GM21423 (cell line): ENCODE data around the gene PRKCE.

Experiments
- ATAC-seq: cut with Tn5 transposase; IDR thresholded peaks from one replicate; pipeline ENCODE4 v1.9.1; 2021; ENCODE audit warnings: mild to moderate bottlenecking, moderate library complexity; ENCODE audit not compliant: unreplicated experiment

The PRKCE gene

GRCh38 chr2:46023165-46023854, 371.8 kb downstream of the PRKCE start:
- no peak for ATAC-seq

DNA sequence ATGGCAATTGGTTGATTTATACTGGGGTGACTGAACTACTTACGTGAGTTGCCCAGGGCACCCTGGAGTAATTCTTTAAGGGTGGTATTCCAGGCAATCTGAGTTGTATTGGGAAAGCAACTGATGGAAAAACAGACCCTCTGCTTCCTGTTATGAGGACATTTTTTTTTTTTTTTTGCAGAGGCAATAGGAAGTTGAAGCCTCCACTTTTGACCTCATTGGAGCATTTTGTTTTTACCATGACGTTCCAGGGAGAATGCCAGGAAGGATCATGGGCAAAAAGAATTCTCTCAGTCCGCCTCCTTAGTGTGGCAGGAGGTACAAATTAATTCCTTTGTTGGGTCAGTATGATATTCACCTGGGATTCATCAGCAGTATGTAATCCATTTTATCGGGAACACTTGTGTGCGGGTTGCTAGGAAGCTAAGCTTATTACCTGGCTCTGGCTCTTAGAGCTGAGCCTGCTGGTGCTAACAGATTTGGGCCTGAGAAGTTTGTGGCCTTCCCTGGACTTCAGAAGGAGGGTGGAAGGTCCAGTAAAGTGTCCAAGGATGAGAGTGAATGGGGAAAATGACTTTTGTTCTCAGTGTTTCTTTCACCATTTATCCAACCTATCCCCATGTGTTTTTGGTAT, 372.8 kb downstream of the PRKCE start:
- ATAC-seq = no peak

DNA sequence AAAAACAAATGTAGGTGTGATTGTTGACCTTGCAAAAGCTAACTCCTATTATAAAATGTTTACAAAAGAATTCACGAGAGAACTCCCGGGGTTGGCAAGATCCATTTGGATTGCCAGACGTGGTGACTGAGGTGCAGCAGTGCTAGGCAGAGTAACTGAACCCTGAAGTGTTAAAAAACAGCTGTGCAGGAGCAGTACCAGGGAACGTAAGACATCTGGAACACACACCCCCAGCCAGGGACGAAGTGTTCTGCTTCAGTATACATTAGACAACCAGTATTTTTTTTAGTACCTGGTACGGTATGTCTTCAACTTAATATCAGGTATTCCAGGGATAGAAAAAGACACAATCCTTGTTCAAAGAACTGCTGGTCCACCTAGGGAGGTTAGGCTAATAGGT, 373.6 kb downstream of the PRKCE start:
- no peak for ATAC-seq

DNA sequence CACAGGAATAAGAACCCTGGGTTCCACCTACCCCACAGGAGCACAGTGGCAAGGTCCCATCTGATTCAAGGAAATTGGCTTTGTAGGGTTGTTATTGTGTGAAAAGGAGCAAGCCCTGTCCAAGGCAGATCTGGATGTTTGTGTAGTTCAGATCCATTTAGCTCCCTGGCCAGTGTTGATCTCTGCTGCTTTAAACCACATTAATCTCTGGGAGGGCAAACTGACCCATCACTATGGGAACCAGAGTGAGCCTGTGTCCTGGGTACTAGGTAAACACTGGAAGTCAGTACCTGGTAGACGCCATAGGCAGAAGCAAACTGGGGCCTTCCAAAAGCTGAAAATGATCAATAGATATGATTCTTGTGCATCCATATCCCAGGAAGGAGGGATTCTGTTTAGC, 374.2 kb downstream of the PRKCE start:
- no peak for ATAC-seq

DNA sequence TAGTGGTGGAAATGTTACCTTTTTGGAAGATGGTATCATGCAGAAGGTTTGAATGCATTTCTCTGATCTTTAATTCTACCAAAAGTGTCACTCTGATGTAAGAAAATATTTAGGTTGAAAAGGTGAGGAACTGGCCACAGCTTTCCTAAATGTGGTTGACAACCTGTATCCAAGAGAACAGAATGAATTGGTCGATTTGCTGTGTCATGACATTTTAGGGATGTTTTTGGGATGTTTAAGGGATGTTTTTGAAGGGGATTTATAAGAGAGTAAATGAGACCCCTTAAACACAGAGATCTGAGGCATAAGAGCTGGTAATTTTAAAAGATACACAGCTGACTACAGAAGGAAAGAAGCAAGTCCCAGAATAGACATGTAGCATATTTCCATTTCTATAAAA, 375.0 kb downstream of the PRKCE start:
- ATAC-seq = no peak

DNA sequence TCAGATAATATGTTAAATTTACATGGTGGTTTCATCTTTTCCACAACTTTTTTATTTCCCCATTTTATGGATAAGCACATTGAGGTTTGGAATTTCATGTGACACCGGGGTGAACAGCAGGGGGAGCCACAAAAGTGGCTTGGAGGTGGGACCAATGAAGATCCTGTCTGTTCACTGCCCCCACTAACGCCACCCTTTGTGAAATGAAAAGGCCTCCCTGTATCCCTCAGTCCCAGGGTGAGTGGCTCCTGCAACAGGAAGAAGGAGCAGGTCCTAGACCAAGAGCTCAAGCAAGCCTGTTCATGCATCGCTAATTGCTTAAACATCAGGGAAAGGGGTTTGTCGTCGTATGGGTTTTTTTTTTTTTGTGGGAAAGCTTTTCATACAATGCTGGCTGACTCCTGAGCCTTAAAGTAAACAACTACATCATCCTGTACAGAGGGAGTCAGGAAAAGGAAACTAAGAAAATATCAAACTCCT, 377.9 kb downstream of the PRKCE start:
- ATAC-seq = no peak

- no peak for ATAC-seq
Measured at GRCh38 chr2:46030330-46030729, 378.9 kb downstream of the PRKCE start.

DNA sequence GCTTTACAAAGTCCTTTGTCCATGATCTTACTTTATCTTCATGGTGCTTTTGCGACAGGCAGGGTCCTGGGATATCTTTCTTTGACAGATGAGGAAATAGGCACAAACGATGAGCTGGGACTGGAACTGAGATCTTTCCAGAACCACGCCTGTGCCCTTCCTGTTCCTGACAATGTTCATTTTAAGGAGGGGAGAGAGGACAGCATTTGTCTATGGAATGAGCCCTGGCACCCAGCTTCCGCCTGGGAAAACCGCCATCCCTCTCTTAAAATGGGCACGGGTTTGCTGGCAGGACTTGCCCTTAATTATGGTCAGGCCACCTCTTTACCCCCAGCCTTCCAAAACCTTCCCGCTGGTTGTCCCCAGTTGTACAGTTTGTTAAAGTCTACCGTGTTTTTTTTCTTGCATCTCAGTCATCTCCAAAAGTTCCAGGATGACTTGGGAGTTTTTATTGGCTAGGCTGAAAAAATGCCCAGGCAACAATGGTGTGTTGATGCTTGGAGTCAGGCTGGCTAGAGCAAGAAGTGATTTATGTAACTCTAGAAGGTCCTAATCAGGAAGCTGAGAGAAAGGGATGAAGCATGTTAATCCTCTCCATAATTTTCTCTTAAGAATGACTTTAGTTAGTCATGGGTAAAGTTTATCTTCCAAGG, 380.8 kb downstream of the PRKCE start:
- ATAC-seq = no peak

DNA sequence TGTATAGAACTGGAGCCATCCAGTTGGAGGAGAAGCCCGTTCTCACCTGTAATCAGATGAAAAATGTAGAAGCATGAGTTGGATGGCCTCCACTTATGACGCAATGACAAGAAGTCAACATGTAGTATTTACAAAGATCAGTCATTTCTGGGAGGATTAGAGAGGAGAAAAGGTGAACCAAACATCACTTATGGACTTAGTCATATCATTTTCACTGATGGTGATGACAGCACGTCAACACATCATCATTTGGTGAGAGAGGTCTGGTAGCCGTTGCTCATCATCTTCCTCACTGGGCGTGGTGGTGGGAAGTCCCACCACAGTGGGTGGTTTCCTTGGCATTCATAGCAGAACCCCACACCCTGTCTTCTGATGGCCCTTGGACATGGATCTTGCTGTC, 381.5 kb downstream of the PRKCE start:
- no peak for ATAC-seq

DNA sequence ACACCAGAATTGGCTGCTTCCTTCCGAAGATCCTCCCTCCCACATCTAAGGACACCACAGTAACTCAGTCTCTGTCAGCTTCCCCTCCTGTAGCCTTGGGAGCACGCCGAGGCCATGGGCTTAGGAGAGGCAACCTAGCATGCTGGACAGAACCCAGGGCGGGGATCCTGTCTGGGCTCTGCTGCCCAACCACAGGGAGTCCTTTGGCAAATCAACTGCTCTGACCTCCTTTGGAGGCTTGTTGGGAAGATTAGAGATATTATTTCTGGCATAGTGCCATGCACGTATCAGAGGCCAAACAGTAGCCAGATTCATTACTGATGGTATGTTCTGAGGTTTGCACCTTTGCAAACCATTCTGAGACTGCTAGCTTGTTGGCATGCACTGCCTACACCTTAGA, 383.1 kb downstream of the PRKCE start:
- no peak for ATAC-seq

GRCh38 chr2:46036929-46037328, 385.5 kb downstream of the PRKCE start:
- no peak for ATAC-seq

DNA sequence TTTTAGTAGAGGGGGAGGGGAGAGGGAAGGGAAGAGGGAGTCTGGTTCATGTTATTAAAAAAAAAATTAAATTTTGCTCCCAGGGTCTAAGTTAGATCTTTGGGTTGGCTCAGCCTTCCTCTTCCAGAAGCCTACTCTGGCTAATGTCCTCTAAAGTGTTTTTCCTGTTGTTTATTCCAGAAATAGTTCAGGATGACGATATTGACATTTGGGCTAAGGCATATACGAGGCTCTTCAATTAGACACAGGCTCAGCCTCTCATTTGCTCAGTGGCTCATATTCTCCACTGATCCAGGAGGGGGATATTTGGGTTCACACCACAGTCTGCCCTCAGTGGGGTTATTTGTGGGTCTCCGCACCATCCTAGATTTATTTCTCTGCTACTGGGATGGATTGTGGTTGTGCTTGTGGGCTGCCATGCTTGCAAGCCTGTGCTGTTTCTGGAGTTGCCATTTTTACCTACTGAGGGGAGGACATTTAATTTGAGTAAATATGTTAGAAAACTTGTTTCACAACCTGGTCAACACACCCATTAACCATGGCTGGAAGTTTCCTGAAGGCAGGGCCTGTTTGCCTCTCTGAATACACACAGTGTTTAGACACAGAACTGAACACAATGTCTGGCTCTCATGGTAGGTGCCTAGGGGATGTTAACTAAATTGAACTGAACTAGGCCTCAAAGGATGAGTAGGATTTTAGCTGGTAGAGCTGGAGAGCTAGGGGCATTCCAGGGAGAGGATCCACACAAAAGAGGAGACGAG, 388.2 kb downstream of the PRKCE start:
- ATAC-seq = no peak

DNA sequence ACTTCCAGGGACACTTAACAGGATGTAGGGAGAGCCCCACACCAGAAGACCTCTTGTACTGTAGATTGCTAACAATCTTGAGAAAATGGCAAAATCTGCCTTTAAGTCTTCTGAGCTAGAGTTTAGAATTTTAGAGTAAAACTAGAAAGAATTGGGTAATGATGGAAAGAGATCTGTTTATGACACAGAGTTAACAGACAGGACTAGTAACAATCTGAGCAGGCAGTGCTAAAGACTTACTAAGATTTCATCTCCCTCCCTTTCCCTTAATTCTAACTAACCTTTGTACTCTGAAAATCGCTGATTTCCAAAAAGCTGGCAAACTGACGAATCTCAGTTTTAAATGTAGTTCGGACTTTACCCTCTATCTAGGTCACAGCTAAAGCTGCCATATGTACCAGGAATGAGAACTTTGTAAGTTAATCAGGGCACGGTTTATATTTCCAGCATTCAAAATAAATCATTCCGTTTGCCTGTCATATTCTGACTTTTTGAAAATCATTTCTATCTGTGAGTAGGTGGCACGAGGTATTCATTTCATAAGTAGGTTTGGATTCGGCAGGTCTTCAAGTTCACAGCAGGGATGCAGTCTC, 389.2 kb downstream of the PRKCE start:
- ATAC-seq = no peak

- no peak for ATAC-seq
Measured at GRCh38 chr2:46041434-46041833, 390.0 kb downstream of the PRKCE start.

DNA sequence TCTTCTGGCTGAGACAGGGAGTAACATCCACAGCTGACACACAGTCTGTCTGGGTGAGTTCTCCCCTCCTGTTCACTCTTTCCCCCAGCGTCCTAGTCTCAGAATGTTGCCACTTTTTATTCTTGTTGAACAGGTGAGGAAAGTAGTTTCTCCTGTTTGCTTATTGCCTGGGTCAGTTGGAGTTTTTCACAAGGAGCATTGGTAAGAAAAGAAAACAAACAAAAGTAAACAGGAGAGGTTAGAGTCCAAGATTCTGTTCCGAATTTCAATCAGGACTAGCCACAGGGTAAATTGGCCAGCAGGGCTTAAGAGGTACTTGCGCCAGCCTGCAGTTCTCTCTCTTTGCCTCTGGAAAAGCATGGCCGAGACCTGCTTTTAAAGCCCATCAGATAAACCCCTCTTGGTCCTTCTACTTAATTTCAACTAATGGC, 390.7 kb downstream of the PRKCE start:
- no peak for ATAC-seq

DNA sequence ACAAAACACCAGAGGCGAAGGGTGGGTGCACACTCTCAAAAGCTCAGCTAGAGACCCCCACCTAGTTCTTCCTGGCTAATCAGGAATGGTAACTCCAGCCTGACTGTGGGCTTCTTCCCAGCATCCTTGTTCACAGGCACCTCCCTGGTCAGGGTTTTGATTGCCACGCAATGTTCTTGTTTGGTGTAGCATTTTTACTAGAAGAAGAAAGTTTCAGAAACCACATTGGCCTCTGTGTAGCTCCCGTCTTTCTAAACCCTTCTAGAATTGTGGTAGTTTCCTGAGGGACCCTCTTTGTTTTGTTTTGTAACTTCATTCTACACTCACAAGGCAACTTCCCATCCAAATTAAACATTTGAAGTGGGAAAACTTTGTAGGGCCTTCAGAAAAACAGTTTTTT, 391.2 kb downstream of the PRKCE start:
- no peak for ATAC-seq

DNA sequence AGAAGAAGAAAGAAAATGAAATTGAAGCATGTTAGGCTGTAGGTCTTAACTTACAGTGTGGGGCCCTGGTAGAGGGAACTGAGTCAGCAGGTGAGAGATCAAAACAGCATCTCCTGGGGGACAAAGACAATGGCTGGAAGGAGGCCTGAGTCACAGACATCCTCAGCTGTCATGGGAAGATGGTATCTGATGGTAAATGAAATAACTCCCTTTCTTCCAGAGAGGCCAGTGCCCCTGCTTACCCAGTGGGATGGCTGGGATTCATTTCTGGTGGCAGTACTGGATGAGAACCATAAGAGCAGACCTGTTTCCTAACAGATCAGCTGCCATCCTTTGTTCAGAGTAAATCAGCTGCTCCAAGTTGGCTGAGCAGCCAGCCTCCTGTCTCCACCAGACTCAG, 394.4 kb downstream of the PRKCE start:
- no peak for ATAC-seq

DNA sequence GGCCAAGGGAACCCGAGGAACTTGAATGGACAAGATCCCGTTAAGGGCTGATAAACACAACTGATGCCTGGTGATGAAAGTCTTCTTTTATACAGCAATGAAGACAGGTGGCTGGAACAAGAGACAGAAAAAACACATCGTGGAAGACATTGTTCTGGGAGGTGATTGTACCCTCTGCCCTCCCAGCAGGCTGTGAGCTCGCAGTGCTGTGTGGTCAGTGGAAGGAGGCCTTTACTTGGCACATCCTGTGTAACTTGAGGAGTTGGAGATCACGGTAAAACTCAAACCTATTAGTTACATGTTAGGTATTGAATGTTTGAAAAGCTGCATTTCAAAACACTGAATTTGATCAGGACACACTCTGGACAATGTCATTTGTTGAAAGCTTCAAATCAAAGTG, 395.8 kb downstream of the PRKCE start:
- no peak for ATAC-seq

DNA sequence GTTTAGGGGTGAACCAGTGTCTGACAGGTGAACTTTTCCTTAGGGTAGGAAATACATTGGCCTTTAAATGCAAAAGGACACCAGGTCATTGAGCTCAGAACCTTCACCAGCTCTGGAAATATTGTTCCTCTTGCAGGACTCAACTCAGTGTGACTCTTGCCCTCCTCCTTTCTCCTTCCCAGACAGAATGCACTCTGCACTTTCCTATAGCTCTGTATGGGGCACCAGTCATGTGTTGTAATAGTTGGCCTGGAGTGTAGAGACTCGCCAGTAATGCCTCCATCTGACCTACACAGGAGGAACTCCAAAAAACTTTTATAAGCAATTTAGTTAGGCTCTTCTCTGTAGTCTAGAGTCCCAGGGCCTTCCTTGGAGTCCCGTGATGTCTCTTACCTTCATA, 397.2 kb downstream of the PRKCE start:
- no peak for ATAC-seq

GRCh38 chr2:46050027-46050426, 398.6 kb downstream of the PRKCE start:
- no peak for ATAC-seq

DNA sequence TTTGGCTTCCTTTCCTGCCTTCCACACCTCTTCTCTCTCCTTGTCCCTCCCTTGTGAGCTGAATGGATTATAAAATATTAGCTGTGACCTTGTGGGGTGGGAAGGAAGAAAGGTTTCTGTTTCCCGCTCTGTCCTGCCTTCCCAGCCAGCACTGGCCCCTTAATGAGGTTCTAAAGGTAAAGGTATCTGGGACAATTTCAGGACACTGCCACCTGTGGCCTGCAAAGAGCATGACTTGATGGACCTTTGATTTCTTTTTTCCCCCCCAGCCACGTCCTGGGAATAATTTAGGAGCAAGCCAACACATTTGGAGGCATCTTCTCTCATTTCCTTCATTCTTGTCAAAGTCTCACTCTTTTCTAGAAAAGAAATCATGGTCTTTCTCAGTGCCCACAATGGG, 399.0 kb downstream of the PRKCE start:
- no peak for ATAC-seq
